EH (cell line): ENCODE data around the gene LHFPL2.

Source experiments
- DNase-seq: peaks from one replicate; pipeline ENCODE4 v3.0.0-alpha.2; 2015; ENCODE audit warnings: low read depth

Gene LHFPL2

DNA sequence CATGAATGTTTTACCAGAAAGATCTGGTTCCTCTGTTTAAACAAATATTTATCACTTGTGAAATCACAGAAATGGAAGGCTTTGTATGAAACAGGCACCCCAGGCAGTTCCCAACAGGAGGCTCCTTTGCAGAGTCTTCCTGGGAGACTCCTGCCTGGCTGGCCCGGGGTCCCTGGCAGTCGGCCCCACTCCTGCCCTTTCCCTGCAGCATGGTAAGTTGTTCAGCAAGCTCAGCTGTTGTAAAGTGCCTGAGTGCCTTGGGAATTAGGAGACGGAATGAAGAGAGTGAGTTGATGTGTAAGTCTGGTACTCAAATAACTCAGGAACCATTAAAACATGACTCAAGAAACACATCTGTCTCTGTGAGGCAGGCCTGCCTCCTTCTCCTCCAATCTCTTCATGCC, 17.5 kb upstream of the LHFPL2 start:
- DNase-seq = peak; percentile 63

DNA sequence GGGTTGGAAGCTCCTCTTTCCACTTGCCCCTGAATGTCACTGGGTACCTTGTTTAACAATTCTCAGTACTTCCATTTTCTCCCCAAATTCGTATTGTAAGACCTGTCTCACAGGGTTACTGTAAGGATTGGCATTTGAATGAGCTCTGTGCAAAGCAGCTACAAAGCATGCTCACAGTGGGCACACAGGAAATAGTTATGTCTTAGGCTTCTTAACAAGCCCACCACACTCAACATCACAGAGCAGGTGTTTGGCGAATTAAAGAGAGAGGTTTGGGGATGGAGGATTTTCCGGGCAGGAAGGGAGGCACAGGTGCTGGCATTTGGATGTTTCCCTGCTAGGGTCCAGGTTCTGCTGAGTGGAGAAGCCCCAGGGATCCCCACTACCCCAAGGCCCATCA, 17.0 kb upstream of the LHFPL2 start:
- no peak for DNase-seq

DNA sequence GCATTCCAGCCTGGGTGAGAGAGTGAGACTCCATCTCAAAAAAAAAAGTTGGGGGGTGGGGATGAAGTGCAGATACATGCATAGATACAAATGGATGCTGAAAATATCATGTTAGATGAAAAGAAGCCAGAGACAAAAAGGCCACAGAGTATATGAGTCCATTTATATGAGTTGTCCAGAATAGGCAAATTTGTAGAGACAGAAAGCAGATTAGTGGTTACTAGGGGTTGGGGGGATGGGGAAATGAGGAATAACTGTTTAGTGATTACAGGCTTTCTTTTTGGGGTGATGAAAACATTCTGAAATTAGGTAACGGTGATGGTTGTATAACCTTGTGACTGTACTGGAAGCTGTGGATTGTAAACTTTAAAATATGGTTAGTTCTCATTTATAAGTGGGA, 13.8 kb upstream of the LHFPL2 start:
- no peak for DNase-seq

DNA sequence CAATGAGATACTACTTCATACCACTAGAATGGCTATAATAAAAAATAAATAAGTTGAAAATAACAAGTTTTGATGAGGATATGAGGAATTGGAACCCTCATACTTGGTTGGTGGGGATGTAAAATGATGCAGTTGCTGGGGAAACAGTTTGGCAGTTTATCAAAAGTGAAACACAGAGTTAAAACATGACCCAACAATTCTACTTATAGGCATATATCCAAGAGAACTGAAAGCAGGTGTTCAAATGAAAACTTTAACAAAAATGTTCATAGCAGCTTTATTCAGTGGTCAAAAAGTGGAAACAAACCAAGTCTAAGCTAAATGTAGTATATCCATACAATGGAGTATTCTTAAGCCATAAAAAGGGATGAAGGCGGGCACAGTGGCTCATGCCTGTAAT, 13.1 kb upstream of the LHFPL2 start:
- DNase-seq = no peak

DNA sequence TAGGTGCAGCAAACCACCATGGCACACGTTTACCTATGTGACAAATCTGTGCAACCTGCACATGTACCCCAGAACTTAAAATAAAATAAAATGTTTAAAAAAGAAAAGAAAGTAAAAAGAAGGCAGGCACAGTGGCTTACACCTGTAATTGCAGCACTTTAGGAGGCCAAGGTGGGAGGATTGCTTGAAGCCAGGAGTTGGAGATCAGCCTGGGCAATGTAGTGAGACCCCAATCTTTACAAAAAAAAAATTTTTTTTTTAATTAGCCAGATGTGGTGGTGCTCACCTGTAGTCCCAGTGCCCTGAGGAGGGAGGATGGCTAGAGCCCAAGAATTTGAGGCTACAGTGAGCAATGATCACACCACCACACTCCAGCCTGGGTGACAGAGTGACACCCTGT, 12.5 kb upstream of the LHFPL2 start:
- DNase-seq = no peak

DNA sequence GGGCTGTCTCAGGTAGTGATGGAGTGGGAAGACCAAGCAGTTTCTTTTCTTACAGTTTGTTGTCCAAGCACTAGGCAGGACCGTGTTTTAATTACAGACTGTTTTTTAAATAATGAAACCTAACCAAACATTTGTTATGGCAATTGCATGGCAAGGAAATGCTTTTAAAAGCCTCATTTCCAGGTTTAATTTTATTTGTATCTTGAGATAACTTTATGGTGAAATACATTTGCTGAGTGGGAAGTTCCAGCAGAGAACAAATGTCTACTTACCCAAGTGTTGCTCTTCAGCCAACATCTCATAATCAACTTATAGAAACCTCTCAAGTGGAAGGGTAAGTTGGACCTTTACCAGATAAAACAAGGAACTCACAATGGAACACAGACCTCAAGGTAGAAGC, 11.8 kb upstream of the LHFPL2 start:
- no peak for DNase-seq

DNA sequence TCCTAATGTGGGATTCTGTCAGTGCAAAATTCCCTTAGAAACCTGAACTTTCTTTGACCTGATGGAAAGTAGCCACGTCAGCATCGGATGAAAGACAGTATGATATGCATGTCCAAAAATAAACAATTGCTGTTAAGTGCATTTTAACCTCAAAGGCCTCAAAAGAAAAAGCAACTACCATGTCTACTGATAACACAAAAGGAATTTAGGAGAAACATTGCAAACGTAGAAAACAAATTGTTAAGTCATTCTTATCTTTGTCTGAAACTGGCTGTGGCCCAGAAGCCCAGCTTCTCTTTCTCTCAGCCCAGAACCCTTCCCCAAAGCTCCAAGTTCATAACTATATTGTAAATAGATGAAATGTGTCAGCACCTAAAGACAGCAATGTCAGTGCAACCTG, 11.1 kb upstream of the LHFPL2 start:
- peak; percentile 52 for DNase-seq

DNA sequence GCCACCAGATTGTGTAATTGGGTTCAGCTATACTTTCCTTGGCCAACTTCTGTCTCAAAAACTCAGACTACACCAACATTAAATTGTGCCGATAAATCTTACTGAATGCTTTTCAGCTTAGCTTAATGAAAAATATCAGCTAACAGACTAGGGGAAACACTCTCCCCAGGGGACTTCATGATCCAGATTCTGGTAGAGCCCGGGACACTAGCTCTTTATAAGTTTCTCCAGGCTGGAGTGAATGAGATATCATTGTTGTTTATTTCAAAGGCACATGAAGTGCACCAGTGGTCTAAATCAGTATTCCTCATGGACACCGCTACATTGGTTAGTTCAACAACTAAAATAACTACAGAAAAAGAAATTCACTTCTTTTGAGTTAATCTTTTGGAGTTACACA, 10.5 kb upstream of the LHFPL2 start:
- no peak for DNase-seq

DNA sequence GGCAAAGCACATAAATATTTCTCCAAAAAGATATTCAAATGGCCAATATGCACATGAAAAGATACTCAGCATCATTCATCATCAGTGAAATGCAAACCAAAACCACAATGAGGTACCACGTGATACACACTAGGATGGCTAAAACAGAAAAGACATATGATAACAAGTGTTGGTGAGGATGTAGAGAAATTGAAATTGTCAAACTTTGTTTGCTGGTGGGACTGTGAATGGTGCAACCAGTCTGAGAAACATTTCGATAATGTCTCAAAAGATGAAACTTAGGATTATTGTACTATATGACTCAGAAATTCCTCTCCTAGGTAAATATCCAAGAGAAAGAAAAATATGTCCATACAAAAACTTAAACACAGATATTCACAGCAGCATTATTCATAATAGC, 8.6 kb upstream of the LHFPL2 start:
- no peak for DNase-seq

DNA sequence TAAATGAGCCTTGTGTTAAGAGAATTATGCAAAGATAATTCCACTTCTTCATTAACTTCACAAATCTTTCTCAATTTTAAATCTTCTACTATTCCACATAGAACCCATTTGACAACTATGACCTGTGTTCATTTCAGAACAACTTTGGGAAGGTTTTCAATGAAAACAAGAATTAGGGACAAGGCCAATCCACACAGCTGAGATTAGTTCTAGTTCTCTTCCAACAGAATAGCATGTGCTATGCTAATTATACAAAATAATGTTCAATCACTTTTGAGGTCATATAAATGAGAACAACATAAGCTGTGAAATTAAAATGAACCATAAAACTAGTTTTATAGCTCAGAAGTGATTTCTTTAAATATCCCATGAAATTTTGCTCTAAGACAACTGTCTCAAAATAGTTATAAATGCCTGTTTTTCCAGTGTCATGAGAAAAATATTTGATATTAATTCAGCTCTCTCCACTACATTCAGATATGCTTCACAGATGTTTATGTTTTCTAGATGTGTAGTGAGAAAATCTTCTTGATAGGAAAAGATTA, 7.2 kb upstream of the LHFPL2 start:
- no peak for DNase-seq

DNA sequence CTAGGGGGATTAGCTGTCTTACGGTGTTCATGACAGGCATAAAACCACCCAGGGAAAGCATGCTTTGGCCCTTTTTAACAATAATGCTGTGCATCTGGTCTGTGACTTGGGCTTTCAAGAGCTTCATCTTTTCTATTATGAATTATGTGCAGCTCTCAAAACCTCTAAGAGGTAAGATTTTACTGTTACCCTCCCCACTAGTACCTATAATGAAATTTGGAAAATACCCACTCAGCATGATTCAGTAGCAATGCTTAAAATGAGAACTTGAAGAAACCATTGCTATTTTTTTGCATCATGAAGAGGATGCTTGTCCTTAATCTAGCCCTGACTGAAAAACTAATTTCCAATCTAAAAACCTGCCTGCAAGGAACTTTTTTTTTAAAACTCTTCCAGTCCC, 5.8 kb upstream of the LHFPL2 start:
- no peak for DNase-seq

DNA sequence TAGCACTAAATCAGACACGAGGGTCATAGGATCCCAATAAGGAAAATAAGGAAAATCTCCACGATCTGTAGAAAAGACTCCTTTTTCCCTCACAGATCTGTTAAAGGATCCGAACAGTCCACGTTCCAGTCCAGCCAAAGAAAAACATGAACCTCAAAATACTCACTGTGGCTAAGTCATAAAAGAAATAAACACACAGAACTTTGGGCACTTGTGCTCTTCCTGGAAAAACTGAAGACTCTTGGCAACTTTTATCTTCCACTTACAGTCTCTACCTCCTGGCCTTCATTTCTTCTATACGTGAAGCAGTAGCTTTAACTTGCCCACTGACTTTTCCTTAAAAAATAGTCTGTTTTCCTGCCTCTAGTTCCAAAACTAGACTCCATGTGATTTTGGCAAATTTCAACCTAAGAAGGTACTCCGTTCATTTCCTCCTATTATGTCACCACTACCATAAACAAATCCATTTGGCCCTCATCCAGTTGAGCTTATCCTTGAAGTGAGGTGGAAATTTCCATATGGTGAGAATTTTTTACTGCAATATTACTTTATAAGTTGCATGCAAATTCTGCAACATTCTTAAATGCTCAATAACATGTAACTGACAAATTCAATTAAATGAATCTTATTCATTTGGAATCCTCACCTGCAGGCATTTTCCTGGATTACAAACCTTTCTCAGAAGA, 5.3 kb upstream of the LHFPL2 start:
- DNase-seq = peak; percentile 39

DNA sequence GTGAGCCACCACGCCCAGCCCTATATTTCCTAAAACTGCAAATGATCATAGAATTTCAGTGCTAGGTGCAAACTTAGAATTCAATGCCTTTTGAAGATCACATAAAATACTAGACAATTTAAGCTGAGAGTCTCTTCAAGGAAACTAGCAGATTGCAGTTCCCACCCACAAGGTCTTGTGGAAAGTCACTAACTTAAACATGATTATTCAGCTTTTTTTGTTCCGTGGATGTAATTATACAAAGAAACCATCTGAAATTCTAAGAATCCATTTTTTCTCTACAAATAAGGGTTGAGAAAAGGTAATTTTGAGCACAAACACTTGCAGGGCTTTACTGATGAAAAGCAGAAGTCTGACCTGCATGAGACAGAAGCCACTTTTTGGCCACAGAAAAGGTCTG, 4.5 kb upstream of the LHFPL2 start:
- no peak for DNase-seq

DNA sequence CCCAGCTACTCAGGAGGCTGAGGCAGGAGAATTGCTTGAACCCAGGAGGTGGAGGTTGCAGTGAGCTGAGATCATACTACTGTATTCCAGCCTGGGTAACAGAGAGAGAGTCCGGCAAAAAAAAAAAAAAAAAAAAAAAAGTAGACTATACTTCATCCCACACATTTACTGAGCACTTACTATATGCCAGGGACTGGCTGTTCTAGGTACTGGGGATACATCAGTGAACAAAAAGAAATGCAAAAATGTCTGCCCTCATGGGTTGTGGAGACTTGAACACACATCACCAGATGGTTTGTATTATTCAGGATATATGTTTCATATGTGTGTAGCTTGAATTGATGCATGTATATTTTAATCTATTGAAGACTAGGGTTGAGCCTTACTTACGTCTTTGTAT, 2.9 kb upstream of the LHFPL2 start:
- DNase-seq = no peak

DNA sequence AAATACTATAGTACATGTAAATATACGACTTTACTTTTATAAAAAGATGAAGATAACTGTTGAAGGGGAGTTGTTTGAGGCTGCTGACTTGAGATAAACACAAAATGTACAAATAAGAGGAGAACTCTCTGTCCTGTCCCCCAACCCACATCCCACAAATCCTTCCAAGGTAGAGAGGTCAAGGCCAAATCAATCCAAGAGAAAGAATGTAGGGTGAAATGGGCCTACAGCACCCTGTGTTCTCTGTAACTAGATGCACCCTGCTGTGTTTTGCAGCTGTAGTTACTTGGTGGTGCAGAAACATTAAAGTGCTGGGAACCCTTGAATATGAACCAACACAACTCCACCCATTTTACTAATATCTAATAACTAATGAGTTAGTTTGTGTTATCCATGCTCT, 2.0 kb upstream of the LHFPL2 start:
- DNase-seq = no peak

DNA sequence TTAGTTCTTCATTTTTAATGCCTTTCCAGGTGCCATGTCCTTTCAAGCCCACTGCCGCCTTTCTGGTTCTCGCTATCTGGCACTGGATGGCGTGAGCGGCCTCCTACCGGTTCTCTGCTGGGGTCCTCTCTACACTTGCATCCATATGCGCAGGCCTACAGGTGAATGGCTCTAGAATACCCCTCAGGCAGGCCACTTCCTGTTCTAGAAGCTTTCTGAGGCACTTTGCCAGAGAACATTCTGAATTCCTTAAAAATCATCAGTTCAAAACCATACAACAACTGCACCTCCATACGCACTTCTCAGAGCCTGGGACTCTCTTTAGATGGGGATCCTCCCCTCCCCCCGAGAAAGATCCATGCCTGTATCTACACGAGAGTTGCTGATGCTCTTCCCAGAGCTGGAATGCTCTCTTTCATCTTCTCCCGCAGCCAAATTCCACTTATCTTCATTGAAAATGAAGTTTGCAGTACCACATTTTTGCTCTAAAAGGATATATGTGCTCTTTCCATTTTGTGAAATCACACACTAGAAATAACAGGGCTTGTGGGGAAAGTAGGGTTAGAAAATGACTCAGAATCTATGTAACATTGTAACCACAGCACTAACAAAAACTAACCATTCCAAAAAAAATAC, 1.4 kb upstream of the LHFPL2 start:
- peak; percentile 83 for DNase-seq

DNA sequence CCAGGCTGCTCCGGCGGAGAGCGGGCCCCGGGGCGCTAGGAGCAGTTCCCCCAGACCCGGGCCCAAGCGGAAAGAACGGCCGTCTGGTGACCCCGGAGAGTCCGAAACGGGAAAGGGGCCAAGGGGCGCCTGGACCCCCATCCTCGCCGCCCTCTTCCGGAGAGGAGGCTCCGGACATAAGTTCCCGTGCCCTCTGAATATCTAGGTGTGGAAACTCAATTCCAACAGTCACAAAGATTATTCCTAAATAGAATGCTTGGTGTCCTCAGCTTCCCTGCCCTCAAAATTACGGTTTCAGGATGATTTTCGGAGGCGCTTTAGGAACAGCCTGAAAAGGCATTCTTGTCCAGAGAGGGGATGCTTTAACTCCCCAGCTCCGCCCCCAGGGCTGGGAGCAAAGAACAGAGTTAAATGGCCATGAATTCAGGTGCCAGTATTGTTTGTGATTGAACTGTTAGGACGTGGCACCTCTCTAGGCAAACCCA, 681 bp upstream of the LHFPL2 start:
- peak; percentile 28 for DNase-seq

DNA sequence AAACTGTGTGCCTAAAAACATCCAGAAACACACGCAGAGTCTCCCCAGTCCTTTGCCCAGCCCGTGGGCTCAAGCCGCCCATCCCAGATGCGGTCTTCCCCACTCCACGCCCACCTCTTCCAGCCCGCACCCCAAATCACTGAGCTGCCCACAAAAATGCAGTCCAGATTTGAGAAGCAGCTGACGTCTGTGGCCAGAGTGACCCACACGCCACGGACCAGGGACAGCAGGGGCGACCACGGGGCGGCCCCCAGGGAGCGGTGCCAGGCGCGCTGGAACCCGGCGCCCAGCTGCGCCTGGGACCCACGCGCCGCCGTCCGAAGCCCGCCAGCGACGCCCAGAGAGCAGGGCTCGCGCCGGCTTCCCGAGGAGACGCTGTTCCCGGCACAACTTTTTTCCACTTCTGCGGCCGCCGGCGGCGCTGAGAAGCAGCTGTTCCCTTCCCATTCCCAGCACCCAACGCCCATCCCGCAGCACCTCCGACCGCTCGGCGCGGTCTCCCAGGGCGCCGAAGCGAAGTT, 674 bp downstream of the LHFPL2 start:
- peak; percentile 69 for DNase-seq

DNA sequence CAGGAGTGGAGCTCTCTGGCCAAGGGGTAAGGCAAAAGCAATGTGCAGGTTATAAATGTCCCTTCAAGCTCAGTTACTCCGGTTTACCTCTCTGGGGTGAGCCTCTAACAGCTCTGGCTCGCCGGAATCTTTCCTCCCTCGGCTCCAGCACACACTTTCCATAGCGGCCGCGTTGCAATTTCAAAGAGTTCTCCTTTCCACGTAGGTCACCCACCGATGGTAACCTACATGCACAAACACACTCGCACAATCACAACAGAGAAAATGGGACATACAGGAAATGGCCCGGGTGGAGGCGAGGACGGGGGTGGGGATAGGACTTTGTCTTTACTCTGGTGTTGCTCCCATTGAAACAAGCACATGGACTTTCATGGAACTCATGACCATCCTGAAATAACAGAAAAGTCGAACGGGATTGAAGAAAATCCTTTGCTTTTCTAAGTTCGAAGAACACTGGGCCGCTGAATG, 1.2 kb downstream of the LHFPL2 start:
- peak; percentile 49 for DNase-seq

DNA sequence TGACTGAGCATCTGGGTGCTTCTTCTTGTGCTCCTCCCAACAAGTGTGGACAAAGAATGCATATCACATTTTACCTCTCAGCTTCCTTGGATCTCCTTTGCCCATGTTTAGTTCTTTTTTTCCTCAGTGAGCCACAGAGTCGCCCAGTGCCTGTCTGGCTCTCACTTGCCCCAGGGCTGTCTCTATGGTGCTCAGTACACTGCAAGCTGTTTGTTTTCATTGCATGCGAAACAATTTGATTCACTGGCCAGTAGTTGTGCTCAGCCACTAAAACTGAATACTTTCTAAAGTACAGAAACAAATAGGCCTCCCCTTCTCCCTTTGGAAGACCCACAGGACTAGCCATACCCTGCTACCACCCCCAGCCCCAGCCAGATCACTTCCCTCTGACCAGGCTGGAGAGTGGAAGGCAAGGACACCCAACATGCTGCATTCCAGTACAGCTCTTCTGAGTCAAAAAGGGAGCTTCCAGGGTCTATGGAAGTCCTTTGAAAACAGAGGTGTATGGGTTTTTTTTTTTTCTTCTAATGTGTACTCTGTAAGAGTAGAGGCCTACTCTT, 3.8 kb downstream of the LHFPL2 start:
- peak; percentile 84 for DNase-seq

DNA sequence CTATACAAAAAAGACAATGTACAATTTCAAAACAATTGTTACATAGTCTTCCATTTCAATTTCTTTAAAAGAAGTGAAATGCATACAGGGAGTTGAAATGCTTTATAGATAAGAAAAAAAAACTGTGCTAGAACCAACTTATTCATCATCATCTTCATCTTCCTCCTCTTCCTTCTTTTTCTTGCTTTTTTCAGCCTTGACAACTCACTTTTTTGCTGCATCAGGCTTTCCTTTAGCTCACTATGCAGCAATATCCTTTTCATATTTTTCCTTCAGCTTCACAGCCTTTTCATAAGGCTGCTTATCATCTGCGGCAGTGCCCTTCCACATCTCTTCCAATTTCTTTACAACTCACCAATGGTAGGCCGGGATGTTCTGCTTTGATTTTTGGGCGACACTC, 4.4 kb downstream of the LHFPL2 start:
- DNase-seq = no peak

DNA sequence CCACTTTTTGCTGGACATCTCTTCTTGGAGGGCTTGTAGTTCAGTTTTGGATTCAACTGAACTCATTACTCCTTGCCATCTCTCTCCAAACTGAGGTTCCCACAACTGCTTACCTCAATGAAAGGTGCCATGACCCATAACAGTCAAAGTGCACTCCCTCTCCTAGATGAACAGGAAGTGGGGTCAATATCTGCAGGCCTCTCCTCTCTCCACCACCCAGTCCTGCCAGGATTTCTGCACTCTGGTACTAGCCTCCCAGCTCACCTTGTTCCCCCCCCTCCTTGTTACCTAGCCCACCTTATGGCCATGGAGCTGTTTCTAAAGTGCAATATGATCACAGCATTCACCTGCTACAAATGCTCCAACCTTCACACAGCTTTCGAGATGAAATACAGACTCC, 5.9 kb downstream of the LHFPL2 start:
- DNase-seq = no peak
